CD4-positive, alpha-beta T cell treated with Interferon gamma for 1 hour (primary cell): ENCODE measurements around the gene ABCD1.
"Not testable (repeated sequence)": the region's sequence is repeated elsewhere in the genome, so short reads cannot be mapped to it uniquely, and the experiment has no call there.

Source experiments
- DNase-seq: peaks from one replicate; pipeline ENCODE4 v3.0.0-alpha.2; 2020

The ABCD1 gene

DNA sequence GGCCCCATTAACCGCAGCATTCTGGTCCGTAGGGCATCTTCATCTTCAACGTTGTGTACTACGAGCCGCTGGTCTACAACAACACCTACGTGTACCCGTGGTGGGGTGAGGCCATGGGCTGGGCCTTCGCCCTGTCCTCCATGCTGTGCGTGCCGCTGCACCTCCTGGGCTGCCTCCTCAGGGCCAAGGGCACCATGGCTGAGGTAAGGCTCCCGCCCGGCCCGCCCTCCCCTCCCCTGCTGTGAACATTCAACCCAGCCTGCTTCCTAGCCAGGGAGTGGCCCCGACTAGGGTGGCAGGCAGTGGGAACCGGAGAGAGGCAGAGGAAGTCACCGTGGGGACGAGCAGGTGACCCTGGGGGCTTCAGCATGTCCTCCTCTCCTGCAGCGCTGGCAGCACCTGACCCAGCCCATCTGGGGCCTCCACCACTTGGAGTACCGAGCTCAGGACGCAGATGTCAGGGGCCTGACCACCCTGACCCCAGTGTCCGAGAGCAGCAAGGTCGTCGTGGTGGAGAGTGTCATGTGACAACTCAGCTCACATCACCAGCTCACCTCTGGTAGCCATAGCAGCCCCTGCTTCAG is 29.9 kb upstream of the ABCD1 start:
- no peak for DNase-seq

DNA sequence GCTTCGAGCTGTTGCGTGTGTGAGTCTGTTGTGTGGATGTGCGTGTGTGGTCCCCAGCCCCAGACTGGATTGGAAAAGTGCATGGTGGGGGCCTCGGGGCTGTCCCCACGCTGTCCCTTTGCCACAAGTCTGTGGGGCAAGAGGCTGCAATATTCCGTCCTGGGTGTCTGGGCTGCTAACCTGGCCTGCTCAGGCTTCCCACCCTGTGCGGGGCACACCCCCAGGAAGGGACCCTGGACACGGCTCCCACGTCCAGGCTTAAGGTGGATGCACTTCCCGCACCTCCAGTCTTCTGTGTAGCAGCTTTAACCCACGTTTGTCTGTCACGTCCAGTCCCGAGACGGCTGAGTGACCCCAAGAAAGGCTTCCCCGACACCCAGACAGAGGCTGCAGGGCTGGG is 28.6 kb upstream of the ABCD1 start:
- DNase-seq, result no peak

DNA sequence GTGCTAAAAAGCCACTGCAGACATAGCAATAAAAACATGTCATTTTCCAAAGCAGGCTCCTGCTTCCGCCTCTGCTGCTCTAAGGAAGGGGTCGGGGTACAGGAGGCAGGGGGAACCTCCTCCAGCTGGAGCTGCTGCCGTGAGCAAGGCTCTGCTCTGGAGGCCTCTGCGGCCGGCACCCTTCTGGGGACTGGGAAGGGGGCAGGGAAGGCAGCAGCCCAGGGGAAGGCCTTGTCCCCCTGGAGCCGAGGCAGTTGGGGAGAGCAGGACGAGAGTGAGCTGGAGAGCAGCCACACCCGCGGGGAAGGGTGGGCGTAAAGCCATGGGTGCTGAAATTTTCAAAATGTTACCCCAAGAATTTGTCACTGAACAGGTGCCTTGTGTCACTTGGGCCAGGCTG is 28.1 kb upstream of the ABCD1 start:
- DNase-seq, result not testable (repeated sequence)

DNA sequence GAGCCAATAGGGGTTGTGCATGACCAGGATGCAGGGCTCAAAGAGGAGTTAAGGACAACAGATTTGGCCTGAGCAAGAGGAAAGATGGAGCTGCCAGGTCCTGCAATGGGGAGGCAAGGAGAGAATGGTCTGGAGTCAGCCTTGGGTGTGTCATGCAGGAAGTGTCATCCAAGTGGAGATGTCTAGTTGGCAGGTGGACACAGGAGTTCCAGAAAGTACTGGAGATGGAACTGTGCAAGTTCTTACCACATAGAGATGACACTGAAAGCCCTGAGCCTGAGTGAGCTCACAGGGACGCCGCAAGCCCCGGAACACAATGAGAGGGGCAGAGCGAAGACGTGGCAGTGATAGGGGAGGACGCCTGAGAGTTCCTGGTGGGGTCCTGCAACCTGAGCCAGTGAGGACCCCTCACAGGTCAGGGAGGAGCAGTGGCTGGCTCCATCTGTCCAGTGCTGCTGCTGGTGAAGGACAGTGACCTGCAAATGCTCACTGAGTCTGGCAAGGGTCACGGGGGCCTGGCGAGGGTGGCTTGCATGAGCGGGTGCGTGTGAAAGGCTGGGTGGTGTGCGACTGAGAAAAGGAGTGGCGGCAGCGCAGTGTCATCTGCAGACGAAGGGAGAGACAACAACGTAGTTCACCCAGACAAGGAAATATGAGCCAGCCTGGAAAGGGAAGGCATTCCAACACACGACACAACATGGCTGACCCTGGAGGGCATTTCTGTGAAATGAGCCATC is 27.5 kb upstream of the ABCD1 start:
- DNase-seq, result not testable (repeated sequence)

DNA sequence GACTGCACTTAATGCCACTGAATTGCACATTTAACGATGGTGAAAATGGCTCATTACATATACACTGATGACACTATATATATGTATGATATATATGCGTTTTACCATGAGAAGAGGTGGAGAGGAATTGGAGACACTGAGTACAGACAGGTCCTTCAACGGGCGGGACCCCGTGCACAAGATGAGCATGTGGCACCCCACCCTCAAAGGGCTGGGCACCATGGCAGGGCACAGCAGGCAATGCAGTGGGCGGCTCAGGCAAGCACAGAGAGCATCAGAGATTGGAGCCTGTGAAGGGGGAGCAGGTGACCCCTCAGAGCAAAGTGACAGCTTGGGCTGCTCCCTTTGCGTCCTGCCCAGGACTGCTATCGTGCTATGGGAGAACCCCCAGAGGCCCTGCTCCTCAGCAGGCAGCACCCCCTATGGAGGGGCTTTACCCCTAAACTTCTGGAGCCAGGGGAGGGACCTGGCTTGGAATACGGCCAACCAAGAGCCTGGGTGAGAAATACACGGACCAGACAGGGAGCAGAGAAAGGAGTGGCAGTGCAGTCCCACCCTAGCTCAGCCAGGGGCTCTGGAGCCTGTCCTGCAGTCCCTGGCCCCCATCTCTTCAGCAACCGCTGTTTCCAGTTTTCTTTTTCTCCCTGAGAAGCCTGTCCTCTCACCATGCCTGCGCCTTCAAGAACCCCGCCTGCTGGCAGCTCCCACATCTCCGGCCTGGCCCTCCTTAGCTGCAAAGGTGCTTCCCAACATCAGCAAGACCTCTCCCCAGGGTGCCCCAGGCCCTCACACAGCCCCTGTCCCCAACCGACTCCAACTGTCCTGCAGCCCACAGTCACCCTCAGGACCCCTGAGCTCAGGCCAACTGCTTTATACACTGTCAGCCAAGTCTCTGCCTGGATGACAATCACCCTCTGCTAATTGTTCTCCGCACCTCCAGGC is 26.5 kb upstream of the ABCD1 start:
- no peak for DNase-seq

DNA sequence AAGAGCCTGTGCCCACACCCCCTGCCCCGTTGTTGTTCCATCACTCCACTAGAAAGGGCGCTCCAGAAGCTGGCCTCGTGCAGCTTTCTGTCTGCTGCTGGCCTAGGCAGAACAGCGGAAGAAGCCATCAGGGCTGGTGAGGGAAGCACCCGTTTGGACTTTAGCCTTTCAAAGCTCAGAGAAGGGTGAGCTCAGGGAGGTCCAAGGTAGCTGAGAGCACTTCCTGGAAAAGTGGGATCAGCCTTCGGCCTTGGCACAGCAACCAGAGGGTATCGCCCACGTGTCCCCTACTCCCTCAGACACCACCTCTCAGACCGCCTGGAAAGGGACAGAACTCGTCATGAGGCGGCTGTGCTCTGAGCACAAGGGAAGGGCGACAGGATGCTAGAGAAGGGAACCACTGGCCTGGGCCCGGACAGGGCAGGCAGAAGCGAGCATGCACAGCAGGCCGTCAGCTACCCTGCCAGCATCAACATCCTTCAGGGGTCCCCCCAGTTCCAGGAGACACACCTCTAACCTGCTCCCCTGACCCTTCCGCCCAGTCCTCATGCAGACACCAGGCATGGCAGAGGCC is 25.4 kb upstream of the ABCD1 start:
- not testable (repeated sequence) for DNase-seq

DNA sequence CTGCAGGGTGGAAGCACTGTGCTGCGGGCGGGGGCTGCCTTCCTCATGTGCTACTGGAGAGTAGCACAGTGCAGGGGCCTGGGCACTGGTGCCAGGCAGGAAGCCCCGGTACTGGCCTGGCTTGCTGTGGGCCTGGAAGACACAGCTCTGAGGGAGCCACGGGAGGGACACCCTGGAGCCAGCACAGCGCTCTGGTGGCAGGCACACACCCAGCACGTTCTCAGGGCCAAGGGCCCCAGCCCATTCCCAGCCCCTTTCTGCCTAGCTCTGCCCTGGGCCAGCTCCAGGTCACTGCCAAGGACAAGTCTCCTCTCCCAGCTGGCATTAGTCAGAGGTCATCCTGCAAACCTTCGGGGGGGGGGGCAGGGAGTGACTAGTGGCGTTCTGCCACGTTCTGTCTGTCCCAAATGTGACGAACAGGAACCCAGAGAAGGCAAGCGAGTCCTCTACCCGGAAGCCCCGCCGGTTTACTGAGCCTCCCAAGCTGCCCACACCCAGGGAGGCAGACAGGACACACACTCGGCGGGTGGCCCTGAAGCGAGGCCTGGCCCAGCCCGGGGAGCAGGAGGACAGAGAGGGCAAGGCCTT is 24.8 kb upstream of the ABCD1 start:
- not testable (repeated sequence) for DNase-seq

DNA sequence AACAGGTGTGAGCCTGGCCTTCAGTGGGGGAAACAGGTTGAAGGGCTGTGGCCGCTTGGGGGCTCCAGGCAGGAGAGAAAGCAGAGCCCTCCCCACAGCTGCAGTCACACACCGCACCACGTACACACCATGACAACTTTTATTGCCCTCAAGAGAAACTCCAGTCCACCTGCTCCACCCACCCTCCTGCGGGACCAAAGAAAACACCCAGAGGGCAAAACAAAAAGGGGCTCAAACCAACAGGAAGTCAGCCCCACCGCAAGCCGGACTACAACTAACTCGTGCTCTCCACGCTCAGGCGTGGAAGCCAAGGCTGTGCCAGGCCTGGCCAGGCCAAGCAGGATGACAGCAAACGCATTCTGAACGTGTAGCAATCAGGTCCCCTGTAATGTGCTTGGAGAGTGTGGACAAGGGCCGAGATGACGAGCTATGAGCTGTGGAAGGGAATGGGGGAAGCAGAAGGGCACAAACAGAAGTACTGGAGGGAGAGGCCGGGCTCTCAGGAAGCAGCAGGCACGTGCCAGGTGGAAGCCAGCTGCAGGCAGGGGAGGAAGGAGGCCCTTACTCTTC is 24.2 kb upstream of the ABCD1 start:
- DNase-seq, result no peak

DNA sequence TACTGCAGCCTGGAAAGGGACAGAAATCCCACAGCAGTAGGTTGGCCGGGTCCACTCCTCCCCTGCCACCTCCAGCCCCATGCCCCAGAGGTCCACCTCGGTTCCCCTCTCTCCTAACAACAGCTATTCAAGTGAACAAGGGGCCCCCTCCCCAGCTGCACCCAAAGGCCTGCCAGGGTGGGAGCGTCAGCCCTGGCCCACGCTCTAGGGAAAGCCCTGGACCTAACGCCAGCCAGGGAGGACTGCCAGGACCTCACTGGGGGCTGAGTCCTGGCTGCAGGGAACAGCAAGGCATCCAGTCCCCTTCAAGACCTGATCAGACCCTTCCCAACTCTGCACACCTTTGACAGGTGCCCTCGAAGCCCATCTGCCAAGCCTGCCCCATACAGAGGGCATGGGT is 23.7 kb upstream of the ABCD1 start:
- DNase-seq, result no peak

DNA sequence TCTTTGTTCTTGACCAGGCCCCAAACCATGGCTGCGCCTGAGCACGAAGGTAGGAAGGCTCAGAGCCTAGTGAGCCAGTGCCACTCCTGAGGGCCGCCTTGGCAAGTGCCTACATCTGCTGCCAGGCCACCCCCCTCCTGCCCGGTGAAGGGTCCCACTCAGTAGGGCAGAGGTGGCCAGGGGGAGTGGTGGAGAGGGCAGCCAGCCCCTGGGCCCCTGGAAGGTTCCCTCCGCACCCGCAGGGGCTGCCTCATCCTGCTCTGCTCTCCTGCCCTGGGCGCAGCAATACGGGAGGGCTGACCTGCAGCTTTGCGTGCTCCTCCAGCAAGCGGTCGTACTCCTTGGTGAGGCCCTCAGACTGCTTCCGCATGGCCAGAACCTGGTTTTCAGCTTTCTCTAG is 22.9 kb upstream of the ABCD1 start:
- no peak for DNase-seq

DNA sequence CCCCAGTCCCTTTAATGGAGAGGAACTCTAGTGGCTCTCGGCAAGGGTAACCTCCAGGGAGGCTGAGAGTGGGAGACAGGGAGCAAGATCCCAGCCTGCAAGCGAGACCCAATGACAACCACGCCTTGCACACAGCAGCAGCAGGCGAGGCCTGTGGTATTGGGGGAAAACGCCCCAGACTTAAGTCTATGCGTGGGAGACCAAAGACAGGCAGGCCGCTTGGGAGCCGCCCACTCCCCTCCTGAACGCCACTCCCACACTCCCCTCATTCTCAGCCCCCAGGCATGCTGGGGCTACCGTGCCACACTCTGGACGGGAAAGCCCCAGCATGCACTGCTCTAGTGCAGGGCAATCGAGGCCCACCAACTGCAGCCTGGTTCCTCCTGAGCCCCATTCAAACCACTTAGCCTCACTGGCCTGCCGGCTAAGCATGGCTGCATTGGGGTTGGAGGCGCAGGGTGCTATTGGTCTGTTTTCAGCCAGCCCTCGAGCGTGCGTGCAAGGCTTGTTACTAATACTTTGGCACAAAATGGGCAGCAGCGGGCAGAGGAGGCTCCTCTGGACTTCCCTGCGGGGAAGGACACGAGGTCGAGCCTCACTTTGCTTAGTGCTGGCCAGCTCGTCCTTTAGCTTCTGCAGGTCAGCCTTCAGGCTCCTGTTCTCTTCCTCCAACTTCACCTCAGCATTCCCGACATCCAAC is 22.2 kb upstream of the ABCD1 start:
- no peak for DNase-seq

DNA sequence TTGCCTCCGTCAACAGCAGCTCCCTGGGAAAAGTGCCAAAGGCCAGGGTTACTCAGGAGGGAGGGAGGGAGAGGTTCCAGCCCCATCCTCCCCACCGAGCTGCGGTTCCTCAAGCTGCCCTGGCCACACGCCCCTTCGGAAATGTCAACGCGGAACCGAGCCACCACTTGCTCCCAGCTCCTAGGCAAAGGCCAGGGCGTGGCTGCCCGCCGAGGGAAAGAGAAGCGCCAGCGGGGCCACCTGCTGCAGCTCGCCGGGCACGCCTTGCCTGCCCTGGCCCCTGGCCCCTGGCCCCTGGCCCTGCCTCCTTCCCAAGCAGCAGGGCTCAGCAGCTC is 21.7 kb upstream of the ABCD1 start:
- DNase-seq, result no peak

DNA sequence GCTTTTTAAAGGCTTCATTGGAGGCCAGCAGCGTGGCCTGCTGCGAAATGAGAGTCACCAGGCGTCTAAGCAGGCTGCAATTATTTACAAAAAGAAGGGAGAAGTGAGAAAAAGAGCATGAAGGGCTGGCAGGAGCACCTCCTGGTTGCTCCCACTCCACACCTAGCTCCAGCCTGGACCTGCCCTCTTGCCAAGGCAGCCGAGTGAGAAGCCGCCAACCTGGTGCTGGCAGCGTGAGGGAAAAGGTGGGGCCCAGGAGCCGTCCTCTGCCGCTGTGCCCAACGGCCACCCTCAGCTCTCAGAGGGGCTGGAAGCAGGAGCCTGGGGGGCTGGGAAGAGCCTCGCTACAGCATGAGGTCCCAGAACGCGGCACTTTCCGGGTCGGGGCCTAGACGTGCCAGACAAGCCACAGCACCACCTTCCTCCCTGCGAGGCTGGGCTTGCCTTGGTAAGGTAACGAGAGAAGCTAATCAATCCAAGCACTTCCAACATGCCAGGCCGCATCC is 20.6 kb upstream of the ABCD1 start:
- DNase-seq, result no peak

DNA sequence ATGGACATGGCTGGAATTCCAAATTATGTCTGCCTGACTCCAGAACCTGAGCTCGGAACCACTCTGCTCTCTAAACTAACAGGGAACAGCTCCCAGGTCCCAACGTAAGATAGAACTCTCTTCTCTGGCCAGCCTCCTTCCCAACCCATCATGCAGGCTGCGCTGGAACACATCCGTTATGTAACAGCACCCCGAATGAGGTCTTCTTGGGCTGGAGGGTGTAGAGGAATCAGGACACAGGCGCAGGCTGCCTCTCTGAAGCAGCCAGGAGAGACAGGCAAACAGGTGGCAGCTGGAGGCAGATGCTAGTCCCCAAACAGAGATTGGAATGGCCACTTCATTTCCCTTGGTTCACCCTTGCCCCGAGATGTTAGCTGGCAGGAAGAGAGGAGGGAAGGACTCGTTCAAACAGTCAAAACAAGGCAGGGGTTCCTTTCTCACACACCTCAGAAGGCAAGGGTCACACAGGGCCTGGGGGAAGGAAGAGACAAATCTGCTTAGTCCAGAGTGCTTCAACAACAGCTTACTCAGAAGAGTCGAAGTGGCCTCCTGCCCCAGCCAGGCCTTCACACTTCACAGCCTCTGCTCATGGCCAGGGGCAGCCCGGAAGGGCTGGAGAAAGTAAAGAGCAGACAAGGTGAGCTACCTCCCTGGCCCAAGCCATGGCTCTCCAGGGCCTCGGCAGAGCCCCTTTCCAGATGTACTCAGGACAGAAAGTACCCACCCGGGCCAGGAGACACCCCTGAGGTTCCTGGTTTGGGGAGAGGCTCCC is 19.8 kb upstream of the ABCD1 start:
- not testable (repeated sequence) for DNase-seq

DNA sequence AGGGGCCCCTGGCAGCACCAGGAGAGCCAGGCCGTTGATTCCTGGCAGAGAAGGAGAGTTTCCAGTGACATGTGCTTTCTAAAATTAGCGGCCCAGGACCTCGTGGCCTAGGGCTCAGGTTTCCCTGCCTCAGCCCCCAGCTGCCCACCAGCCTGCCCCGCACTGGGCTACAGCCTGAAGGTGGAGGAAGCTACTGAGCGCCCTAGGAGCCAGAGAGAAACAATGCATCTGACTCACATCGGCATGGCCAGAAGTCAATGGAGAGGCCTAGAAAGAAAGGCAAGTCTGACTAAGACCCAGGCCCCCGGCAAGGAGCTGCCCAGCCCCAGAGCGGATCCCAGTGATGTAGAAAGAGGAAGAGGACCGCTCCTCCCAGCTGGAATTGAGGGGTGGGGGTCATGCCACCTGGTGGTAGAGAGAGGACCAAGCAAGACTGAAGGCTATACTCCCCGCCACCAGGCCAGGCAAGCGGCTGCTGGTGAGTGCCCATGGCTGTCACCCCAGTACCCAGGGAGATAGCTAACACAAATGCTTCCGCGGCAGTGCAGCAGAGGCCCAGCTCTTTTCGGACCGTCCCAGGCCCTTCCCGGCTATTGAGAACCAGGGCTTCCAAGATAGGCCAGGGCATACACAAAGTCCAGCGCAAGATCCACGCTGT is 19.1 kb upstream of the ABCD1 start:
- DNase-seq, result not testable (repeated sequence)

DNA sequence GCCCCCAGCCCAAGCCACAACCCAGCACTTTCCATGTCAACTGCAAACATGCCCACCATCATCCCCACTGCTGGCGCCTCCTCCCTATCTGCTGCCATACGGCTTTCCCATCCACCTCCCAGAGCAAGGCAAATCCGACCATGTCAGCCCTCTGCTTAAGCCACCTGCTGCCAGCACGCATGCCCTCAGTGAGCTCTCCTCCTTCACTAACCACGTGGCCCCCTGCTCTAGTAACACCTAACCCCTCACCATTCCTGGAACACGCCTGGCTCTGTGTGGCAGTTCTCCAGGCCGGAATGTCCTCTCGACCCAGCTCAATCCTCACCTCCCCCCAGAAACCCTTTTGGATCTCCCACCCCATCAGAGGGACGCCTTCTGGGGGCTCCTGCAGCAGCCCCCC is 17.9 kb upstream of the ABCD1 start:
- DNase-seq, result no peak

DNA sequence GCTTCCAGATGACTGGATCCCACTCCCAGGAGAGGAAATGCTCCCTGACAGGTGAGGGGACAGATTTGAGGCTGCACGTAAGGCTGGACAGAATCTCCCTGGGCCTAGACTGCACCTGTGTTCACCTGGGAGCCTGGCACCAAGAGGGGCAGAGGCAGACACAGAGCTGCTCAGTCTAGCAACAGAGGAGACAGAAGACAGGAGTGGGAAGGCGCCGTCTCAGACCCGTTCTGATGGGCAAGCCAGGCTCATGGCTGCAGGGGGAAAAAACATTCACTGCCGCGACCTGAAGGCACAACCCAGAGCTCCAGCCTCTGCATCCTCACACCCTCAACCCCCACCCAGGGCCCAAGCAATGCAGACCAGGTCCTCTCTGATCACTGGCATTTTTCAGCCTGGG is 17.2 kb upstream of the ABCD1 start:
- no peak for DNase-seq

DNA sequence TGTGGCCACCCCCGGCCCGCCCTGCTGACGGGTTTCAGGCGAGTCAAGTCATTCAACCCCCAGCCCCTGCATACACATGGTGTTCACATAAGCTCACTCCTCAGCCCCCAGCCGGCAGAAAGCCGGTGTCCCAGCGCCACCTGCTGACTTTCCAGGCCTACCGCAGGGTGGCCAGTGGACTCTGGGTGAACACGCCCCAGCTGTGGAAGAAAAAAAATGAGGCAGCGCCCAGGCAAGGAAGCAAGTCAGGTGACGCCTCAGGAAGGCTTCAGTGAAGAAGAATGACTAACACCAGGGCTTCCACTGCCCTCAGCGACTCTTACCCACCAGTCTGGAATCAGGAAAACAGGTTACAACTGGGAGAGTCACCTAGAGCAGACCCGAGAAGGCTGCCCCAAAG is 16.2 kb upstream of the ABCD1 start:
- peak; percentile 50 for DNase-seq

DNA sequence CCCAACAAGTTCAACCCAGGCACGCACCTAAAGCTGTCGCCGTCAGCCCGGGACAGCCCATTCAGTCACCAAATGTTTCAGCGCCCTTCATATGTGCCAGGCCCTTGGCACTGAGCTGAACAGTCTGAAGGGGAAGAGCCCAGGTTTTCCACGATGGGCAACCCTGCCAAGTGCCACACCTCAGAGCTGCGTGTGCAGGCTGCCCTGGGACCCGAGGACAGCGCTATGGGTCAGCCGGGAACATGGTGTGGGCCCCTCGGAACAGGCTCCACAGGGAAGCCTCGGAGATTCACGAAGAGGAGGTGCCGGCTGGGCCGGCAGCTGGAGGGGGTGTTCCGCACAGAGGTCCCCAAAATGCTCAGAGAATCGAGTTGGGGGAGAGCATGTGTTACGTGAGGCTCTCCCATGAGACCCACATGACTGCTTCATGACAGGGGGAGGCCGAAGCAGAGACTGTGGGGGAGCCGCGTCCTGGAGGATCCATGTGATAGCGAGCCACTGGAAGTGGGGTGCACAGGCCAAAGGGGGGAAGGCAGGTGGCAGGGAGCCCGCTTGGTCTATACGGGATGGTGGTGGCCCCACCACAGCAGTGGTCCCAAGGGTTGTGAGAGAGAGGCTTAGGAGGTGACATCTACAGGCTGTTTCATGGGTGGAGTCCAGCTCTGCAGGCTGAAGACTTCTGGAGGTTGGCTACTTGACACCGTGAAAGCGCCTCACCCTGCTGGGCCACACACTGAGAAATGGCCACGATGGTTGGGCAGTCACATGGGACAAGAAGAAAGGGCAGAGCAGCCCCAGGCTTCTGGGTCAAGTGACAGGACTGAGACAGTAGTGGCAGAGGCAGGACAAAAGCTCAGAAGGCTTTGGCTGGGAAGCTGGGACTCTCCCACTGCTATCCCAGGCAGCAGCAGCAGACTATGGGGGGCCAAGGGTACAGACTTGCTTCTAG is 14.7 kb upstream of the ABCD1 start:
- no peak for DNase-seq
